ENCODE data around the gene ADGB. TPM values are rescaled to one million over a fixed set of nuclear protein-coding genes. Genes with fewer than 3 reads are reported as not detected.
A peak's percentile ranks its signal among the peaks of the same experiment; 100 is the strongest.

ADGB gene
- total and polyA plus RNA-seq, 9 of the 15 experiments (the other 6 are each of a cell fraction or from before 2014, with no cell fraction given), result not detected

DNA sequence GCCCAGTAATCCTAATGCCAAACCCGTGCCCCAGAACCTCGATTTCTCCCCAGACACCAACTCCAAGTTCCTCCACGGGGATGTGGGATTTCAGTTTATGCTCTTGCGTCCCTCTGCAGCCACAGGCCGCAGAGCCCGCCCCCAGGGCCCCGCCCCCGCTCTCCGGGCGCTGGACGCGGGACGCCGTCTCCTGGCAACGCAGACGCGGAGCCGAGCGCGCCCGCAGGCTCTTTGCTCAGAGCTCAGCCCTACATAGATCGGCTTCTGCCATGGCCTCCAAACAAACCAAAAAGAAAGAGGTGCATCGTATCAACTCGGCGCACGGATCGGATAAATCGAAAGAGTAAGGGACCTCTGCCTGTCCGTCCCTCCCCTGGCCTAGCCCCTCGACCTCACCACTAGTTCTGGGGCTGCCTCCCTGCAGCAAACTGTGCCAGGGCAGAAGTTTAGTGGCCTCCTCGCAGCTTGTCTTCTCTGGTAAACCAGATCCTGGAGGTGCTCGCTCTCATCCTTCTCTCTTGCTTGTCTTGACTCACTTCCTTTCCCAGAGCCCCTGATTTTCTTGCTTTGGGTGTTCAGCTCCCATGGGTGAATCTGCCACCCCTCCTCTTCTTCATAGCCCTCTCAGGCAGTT is at the start of gene ADGB (continued):
- TF ChIP-seq, protein P1, sequence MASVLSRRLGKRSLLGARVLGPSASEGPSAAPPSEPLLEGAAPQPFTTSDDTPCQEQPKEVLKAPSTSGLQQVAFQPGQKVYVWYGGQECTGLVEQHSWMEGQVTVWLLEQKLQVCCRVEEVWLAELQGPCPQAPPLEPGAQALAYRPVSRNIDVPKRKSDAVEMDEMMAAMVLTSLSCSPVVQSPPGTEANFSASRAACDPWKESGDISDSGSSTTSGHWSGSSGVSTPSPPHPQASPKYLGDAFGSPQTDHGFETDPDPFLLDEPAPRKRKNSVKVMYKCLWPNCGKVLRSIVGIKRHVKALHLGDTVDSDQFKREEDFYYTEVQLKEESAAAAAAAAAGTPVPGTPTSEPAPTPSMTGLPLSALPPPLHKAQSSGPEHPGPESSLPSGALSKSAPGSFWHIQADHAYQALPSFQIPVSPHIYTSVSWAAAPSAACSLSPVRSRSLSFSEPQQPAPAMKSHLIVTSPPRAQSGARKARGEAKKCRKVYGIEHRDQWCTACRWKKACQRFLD (CRISPR knock-in tag; IDR thresholded peaks at IDR 0.05), result no peak
- TF ChIP-seq, protein P2, sequence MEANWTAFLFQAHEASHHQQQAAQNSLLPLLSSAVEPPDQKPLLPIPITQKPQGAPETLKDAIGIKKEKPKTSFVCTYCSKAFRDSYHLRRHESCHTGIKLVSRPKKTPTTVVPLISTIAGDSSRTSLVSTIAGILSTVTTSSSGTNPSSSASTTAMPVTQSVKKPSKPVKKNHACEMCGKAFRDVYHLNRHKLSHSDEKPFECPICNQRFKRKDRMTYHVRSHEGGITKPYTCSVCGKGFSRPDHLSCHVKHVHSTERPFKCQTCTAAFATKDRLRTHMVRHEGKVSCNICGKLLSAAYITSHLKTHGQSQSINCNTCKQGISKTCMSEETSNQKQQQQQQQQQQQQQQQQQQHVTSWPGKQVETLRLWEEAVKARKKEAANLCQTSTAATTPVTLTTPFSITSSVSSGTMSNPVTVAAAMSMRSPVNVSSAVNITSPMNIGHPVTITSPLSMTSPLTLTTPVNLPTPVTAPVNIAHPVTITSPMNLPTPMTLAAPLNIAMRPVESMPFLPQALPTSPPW (CRISPR knock-in tag; IDR thresholded peaks at IDR 0.05), result peak; percentile 76
- TF ChIP-seq CREB1 (IDR thresholded peaks at IDR 0.05) (no peak; the same call in 1 of the 2 replicates), CREB1 (CRISPR knock-in tag; IDR thresholded peaks at IDR 0.05) (peak; percentile 21; the same call in 1 of the 2 replicates), SAP30 (IDR thresholded peaks at IDR 0.05; ENCODE audit: borderline replicate concordance, insufficient read depth, low read depth, low read length, poor library complexity, severe bottlenecking) (peak; percentile 55), CREM (IDR thresholded peaks at IDR 0.05; ENCODE audit: low read depth) (peak; percentile 45; the same call in 1 of the 2 replicates), ZNF347 (CRISPR knock-in tag; IDR thresholded peaks at IDR 0.05; ENCODE audit: low read depth) (no peak), TRIM24 (IDR thresholded peaks at IDR 0.05) (no peak), NCOA6 (IDR thresholded peaks at IDR 0.05) (no peak), CBX2 (IDR thresholded peaks at IDR 0.05; ENCODE audit: insufficient read depth, low read length, poor library complexity, severe bottlenecking) (no peak), DNMT1 (IDR thresholded peaks at IDR 0.05) (no peak), ZNF507 (tag; conservative IDR thresholded peaks at IDR 0.05) (no peak), LCOR (CRISPR knock-in tag; IDR thresholded peaks at IDR 0.05) (no peak)
- TF ChIP-seq, protein P3, sequence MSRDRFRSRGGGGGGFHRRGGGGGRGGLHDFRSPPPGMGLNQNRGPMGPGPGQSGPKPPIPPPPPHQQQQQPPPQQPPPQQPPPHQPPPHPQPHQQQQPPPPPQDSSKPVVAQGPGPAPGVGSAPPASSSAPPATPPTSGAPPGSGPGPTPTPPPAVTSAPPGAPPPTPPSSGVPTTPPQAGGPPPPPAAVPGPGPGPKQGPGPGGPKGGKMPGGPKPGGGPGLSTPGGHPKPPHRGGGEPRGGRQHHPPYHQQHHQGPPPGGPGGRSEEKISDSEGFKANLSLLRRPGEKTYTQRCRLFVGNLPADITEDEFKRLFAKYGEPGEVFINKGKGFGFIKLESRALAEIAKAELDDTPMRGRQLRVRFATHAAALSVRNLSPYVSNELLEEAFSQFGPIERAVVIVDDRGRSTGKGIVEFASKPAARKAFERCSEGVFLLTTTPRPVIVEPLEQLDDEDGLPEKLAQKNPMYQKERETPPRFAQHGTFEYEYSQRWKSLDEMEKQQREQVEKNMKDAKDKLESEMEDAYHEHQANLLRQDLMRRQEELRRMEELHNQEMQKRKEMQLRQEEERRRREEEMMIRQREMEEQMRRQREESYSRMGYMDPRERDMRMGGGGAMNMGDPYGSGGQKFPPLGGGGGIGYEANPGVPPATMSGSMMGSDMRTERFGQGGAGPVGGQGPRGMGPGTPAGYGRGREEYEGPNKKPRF (IDR thresholded peaks at IDR 0.05; ENCODE audit: low read depth, low read length), result no peak
- TF ChIP-seq, protein P4, sequence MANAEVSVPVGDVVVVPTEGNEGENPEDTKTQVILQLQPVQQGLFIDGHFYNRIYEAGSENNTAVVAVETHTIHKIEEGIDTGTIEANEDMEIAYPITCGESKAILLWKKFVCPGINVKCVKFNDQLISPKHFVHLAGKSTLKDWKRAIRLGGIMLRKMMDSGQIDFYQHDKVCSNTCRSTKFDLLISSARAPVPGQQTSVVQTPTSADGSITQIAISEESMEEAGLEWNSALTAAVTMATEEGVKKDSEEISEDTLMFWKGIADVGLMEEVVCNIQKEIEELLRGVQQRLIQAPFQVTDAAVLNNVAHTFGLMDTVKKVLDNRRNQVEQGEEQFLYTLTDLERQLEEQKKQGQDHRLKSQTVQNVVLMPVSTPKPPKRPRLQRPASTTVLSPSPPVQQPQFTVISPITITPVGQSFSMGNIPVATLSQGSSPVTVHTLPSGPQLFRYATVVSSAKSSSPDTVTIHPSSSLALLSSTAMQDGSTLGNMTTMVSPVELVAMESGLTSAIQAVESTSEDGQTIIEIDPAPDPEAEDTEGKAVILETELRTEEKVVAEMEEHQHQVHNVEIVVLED (CRISPR knock-in tag; IDR thresholded peaks at IDR 0.05), result peak; percentile 54; the same call in 1 of the 2 replicates
- TF ChIP-seq, protein P5, sequence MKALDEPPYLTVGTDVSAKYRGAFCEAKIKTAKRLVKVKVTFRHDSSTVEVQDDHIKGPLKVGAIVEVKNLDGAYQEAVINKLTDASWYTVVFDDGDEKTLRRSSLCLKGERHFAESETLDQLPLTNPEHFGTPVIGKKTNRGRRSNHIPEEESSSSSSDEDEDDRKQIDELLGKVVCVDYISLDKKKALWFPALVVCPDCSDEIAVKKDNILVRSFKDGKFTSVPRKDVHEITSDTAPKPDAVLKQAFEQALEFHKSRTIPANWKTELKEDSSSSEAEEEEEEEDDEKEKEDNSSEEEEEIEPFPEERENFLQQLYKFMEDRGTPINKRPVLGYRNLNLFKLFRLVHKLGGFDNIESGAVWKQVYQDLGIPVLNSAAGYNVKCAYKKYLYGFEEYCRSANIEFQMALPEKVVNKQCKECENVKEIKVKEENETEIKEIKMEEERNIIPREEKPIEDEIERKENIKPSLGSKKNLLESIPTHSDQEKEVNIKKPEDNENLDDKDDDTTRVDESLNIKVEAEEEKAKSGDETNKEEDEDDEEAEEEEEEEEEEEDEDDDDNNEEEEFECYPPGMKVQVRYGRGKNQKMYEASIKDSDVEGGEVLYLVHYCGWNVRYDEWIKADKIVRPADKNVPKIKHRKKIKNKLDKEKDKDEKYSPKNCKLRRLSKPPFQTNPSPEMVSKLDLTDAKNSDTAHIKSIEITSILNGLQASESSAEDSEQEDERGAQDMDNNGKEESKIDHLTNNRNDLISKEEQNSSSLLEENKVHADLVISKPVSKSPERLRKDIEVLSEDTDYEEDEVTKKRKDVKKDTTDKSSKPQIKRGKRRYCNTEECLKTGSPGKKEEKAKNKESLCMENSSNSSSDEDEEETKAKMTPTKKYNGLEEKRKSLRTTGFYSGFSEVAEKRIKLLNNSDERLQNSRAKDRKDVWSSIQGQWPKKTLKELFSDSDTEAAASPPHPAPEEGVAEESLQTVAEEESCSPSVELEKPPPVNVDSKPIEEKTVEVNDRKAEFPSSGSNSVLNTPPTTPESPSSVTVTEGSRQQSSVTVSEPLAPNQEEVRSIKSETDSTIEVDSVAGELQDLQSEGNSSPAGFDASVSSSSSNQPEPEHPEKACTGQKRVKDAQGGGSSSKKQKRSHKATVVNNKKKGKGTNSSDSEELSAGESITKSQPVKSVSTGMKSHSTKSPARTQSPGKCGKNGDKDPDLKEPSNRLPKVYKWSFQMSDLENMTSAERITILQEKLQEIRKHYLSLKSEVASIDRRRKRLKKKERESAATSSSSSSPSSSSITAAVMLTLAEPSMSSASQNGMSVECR (CRISPR knock-in tag; IDR thresholded peaks at IDR 0.05), result peak; percentile 55; the same call in 1 of the 2 replicates
